Bone marrow (tissue), 2 donors: Measurements from ENCODE around the gene CCDC89.

Source experiments
- DNase-seq, 2 donors: peaks; one replicate each; lab custom pipeline; 2025; lab: John Stamatoyannopoulos, UW

CCDC89 gene

DNA sequence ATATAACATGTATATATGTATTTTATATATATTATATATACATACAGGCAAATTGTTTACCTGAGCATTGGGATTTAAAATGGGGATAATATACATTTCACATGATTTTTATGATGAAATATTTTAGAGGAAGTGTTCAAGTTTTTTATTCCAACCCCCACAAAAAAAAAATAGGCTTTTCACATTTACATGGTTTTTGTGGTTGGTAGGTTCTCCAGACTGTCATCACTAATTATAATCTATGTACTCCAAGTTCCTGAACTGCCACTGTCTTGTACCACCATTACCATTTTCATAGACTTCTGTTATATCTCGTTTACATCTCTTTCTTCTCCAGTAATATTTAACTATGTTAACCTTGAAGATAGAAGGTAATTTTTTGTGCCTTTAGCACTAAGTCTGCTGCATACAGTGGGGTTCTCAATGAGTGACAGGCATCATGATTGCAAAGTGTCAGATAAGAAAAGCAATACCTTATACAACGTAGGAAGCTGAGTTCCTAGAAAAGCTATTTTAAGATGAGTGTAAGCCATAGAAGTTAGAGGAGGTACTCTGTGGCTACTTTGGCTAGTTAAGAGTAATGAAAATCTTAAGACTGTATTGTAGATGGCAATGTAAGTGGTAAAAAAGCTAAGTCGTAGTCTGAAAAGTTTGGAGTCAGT is 33.1 kb downstream of the CCDC89 start:
- DNase-seq: no peak

DNA sequence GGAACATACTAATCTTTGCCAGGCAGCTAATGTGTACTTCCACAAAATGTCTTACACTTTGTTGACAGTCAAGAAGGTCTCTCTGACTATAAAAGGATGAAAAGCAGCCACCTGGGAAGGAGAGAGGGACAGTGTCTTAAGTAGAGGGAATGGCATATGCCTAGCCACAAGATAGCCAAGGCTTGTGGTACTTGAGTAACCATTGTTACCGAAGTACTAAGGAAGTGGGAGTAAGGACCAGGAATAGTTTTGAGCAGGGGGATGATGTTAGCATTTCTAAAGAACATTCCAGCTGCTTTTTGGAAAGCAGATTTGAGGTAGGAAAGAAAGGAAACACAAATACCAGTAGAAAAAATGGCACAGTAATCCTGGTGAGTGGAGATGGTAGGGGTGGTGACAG is 34.9 kb downstream of the CCDC89 start:
- DNase-seq: no peak

DNA sequence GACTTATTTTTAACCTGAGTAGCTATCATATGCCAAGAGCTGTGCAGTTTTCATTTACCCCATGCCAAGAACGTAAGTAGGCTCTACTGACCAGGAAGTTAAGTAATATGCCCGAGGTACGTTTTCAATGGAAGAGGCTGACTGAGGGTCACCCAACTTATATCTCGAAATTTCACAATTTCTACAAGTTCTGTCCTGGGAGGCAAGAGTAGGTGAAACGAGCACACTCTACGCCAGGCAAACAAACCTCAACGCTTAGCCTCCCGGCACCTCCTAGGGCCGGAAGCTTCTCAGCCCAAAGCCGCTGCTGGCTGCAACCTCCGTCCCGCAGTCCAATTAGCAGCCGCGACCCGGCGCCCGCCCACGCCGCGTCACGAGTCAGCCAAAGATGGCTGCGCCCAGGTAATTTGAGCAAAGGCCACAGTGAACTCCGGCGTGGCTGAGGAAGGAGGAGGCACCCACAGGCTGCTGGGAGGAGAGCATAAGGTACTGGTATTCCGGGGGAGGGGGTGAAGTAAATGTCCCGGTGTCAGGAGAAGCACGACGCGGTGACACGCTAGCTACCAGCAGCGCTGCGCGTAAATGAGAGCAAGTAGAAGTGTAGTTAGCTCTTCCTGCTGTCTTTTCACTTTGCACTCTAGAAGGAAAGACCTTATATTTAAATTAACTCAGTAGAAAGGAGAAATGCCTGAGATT is 38.2 kb downstream of the CCDC89 start, which contains the start of gene TMEM126A:
Gene TMEM126A (plus strand): TSS at position 364 of the 696 bp plus-strand sequence. CDS start 2,289 bp downstream, outside the sequence.
- peak; percentile 56 to 80 for DNase-seq

DNA sequence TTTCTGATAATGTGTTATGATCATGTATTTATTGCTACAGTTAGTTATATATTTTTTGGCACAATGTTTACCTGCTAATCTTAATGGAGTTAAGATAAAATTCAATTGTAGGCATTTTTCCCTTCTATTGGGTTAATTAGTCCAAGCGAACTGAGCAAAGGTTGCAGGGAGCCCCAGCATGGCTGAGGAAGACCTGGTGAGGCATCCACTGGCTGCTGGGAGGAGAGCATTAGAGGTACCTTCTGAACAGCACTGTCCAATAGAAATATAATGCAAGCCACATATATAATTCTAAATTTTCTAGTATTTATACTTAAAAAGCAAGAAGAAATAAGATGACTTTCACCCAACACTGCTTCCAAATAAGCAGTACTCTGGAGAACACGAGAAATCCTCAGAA is 38.9 kb downstream of the CCDC89 start:
- no peak for DNase-seq

DNA sequence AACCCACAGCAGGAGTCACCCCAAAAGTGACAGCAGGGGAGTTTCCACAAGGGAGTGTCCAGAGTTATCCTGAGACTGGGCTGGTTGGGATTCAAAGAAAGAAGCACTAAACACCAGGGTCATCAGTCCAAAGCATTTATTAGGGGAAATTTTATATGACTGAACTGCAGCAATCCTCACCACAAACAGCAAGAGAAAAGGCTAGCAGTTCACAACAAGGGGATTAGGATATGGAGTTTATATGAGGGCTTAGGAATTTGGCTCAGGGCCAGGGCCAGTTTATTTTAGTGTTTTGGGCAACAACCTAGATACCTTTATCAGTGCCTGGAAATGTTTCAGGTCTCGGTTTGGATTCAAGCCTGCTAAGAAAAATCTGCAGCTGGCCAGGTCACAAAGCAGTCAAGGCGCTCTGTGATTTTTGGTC is 42.8 kb downstream of the CCDC89 start:
- no peak for DNase-seq

DNA sequence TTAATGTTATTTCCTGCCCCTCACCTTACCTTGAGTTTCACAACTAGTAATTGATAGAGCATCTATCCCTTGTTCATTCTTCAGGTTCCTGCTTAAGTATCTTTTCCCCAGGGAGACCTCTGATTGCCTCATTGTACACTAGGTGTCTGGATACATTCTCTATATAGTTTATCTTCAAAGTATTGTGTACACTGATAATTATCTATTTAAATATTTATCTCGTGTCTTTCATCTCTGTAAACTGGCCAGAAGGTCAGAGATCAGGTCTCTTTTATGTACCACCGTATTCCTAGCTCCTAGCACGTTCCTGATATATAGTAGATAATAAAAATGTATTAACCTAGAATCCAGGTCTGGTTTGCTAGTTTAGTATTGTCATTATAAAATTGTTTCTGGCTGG is 51.2 kb downstream of the CCDC89 start:
- no peak for DNase-seq
